ENCODE data around the gene TEX29.

TEX29 gene

DNA sequence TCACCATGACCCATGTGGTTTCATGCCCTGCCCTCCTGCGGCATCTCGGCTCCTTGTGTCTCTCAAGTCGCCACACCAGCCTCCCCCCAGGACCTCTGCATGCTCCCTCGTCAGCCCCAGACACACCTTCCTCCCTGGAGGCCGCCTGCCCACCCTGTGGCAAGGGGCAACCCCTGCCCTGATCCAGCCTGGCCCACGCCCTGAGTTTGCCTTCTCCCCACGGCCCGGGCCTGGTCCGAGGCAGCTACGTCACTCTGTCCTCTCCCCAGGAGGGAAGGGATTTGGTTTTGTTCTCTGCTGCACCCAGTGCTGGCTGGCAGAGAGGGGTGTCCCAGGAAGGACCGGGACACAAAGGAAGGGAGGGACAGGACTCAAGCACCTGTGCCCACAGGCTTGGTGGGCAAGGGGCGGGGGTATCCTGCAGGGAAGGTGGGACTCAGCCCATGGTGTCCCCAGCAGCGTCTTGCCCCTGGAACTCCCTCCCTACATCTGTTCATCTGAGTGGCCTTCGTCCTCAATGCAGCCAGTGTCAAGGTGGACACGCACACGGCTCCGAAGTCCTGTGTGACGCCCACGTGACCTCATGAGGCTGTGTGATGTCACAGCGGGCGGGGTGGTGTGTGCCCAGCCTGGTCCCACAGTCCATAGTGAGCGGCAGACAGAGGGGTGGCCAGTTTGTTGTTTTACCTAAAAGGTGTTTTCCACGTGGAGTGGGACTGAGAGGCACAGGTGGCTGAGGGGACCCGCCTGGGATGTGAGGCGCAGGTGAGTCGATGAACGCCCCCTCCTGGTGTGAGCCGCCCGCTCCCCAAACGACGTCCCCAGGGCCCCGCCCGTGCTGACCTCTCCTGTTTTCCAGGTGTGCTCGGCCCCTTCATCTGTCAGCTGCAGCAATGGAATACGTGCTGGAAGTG is at the start of gene TEX29:
Gene TEX29 (plus strand): TSS at position 645 of the 914 bp plus-strand sequence. CDS start 249 bp downstream, at position 894.
- TF ChIP-seq ZNF274 (IDR thresholded peaks at IDR 0.05; ENCODE audit: low read depth, low read length): no peak
- no peak within 1 kb of the TSS for H3K4me3 ChIP-seq (ENCODE audit: low read length)

DNA sequence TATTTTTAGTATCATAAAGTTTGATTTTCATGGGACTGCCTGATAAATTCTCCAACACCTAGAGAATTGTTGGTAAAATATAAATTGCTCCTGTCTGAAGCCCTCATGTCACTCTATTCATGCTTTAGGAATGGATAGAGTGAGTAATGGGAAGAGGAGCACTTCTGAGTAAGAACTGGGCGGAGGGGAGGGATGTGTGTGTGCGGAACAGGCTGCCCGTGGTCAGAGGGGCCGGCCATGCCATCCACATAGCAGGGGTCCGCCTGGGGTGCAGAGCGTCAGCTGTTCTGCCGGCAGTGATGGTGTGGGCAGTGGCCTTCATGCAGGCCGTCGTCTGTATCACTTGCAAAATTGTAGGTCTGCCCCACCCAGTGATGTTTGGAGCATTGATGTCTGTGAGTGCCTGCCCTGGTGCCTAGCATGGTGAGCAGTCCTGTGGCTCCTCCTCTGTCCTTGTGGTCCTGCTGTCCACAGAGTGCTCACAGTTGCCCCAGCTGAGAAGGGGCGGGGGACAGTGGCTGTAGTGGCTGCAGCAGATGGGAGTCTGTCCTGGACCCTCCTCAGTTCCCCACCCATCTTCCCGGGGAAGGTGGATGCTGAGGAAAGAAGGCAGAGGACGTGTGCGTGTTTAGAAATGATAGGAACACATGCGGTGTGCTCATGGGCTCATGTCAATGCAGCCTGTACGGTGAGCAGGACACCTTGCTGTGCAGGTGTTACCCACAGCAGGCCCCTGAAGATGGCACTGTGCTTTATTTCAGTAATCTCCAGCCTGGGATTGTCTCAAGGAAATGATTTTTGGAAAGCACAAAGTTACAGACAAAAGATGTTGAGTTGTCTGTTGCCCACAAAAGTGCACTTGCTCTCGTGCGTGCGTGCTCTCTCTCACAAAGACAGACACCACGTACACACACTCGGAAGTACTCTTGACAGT is 49.4 kb upstream of the TEX29 start:
- H3K4me3 ChIP-seq (ENCODE audit: low read length): no peak overlapping the region
- TF ChIP-seq ZNF274 (IDR thresholded peaks at IDR 0.05; ENCODE audit: low read depth, low read length): no peak

DNA sequence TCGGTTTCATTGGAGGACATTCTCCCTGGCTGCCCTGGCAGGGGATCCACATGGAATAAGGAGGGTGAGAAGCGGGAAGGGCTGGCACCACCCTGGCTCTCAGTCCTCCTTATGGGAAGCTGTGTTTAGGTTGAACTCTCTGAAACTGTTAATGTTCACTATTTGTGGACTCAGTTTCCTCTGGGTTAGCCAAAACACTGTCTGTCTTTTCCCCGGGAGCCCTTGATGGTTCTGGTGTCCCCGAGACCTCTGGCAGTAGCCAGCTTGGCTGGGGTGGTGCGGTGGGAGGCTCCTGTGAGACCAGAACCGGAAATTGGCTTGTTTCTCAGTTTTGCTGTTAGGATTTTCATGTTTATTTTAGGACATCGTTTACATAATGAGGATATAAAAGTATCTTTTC is 48.3 kb upstream of the TEX29 start:
- no peak for TF ChIP-seq ZNF274 (IDR thresholded peaks at IDR 0.05; ENCODE audit: low read depth, low read length)

DNA sequence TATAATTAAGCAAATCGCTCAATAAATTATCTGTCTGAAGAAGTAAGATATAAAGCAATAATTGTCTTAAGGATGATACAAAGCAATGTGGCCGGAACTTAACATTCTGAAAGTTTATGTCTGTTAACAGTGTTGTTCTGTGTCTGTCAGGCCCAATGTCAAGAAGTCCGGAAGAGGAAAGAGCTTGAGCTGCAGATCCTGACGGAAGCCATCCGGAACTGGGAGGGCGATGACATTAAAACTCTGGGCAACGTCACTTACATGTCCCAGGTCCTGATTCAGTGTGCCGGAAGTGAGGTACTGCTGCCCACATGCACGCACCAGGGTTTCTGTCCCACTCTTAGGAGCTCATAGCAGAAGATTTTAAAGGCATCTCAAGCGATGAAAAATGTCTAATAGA is 45.1 kb upstream of the TEX29 start:
- TF ChIP-seq ZNF274 (IDR thresholded peaks at IDR 0.05; ENCODE audit: low read depth, low read length): no peak
- no peak overlapping the region for H3K4me3 ChIP-seq (ENCODE audit: low read length)

More for the DNA sequence above, 48.3 kb upstream of the TEX29 start:
- H3K4me3 ChIP-seq (ENCODE audit: low read length): no peak overlapping the region

DNA sequence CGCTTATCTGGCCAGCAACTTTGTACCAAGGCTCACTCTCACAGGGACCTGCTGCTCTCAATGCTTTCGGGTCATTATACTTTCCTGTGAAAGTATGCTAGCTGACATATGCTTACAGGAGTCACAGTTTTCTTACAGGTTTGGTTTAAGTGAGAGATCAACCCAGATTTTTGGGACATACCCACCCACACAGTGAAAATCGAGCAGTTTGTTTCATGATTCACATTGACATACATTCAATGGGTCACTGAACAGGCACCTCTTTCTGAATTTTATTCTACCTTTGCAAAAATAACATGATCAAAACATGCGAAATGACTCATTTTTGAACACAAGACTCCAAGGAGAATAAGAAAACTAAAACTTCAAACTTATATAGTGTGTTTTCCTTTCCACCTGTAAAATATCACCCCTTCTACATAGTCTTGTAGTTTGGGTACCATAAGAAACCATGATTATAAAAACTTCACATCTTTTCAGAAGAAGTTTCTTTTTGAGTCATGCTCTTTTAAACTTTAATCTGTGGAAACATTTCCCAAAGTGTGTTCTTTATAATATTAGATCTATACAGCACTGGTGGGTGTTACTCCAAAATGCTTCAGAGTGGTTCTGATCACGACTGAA is 44.3 kb upstream of the TEX29 start:
- H3K4me3 ChIP-seq (ENCODE audit: low read length): no peak overlapping the region
- no peak for TF ChIP-seq ZNF274 (IDR thresholded peaks at IDR 0.05; ENCODE audit: low read depth, low read length)

DNA sequence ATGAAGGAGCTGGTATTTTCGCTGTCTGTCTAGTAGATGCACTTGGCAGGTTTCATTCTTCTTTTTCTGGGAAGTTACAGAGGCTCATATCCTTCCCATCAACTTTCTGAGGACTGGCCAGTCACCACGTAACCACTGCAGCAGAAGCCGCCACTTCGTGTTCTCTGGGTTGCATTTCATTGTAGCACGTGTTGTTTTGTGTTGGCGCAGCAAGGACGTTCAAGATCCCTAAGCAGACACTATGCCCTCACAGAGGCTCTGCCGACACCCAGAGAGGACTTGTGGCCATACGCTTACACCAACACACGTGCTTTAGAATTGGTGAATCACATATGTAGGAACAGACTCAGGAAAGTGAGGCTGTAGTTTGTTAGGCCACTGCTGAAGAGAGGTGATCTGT is 42.2 kb upstream of the TEX29 start:
- TF ChIP-seq ZNF274 (IDR thresholded peaks at IDR 0.05; ENCODE audit: low read depth, low read length): no peak
- no peak overlapping the region for H3K4me3 ChIP-seq (ENCODE audit: low read length)

DNA sequence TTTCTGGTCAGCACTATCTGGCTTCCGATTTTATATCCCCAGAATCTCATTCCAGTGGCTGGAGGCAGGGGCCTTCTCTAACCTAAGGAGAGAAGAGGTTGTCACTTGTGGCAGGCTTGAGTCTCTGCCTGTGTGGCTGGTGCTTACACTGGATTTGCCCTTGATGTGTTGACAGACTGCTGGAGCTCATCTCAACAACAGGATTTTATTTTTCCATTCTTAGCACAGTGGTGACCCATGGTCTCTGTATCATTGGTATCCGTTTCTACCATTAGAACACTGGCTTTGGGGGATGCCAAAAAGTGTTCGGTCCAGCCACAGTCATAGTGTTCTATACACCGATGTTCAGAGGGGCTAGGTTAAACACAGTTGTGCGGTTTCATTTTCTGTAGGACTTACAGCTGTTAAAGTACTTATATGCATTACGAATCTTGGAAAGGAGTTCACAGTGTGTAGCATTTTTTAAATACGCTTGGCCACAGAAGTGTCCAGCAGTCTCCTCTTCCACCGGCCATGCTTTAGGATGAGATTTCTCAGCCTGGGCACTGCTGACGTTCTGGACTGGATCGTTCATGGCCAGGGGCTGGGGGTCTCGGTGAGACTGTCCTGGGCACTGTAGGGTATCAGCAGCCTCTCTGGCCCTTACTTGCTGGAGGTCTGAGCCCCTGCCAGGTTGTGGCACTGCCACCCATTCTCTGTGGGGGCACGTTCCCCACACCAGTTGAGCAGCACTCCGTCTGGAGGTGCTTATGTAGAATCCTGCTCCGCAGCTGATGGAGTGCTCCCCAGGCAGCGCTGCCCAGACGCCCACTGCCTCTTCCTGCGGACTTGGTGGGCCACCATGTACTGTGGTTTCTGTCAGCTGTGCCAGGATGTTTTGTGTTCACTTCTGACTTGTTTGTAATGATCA is 41.4 kb upstream of the TEX29 start:
- TF ChIP-seq ZNF274 (IDR thresholded peaks at IDR 0.05; ENCODE audit: low read depth, low read length): no peak
- no peak overlapping the region for H3K4me3 ChIP-seq (ENCODE audit: low read length)

DNA sequence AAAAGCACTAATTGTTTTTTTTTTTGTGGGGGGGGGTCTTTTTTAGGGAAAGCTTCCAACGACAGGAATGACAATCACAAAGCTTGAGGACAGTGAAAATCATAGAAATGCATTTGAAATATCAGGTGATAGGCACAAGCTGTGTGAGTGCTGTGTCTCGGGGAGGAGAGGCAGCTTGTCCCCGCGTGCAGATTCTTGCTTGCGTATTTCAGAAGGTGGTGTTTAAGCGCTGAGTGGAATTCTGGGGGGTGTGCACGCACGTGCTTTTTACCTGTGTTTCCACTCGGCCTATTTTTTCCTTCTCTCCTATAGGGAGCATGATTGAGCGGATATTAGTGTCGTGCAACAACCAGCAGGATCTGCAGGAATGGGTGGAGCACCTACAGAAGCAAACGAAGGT is 40.2 kb upstream of the TEX29 start:
- no peak overlapping the region for H3K4me3 ChIP-seq (ENCODE audit: low read length)
- no peak for TF ChIP-seq ZNF274 (IDR thresholded peaks at IDR 0.05; ENCODE audit: low read depth, low read length)

DNA sequence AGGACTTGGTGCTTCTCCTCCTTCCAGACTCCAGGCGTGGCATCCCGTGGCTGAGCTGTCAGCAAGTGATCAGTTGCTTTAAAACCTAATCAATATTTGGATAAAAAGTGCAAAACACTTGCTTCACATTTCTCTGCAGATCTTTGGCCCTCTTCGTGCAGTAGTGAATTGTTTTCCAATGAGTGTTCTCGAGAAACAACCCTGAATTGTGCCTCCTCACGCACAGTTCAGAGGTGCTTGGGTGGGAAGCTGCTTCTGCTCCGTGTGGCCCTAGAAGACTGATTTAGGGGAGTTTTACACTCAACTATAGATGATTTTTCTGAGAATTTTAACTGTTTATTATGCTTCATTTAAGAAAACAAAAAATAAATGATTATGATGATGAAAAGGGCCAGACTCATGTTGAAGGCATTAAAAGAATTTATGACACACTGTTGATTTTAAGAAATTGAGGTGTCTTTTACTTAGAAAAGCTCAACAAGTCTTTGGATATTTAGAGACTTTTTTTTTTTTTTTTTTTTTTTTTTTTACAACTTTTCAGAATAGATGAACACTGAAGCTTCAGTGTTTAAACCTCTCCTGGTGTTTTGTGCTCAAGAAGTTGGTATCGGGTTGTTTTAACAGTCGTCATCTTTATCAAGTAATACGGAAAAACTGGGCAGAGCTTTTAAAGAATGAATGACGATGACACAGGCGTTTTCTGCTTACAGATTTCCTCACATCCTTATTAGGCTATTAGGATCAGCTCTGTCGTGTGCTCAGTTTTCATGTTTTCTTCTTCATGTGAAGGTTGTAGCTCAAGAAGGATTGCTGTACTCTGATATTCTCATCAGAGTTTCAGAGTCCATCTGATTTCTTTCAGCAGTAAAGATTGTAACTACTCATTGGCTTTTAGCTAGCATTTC is 39.5 kb upstream of the TEX29 start:
- TF ChIP-seq ZNF274 (IDR thresholded peaks at IDR 0.05; ENCODE audit: low read depth, low read length): no peak
- H3K4me3 ChIP-seq (ENCODE audit: low read length): no peak overlapping the region

DNA sequence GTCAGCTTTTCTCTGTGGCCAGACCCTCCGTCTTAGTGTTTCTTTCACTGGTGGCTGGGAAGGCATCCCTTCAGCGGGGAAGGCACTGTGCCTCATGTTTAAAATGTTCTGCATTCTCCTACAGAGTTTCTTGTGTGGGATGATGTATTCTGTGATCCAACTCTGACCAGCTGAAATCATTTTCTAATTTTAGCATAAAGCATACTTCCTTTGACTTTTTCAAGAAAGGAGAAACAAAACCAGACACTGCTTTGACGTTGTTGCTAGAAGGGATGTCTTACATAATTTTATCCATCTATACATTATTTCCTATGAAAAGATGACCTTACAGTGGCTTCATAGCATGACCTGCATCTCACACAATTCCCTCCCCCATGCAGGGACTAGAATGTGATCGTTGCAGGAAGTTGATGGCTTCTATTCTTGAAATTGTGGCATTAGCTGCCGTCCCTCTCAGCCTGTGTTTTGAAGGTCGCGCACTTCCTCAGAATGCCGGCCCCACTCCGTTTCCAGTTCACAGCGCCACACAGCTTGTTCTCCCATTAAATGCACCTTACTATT is 38.6 kb upstream of the TEX29 start:
- no peak for TF ChIP-seq ZNF274 (IDR thresholded peaks at IDR 0.05; ENCODE audit: low read depth, low read length)
- H3K4me3 ChIP-seq (ENCODE audit: low read length): no peak overlapping the region

DNA sequence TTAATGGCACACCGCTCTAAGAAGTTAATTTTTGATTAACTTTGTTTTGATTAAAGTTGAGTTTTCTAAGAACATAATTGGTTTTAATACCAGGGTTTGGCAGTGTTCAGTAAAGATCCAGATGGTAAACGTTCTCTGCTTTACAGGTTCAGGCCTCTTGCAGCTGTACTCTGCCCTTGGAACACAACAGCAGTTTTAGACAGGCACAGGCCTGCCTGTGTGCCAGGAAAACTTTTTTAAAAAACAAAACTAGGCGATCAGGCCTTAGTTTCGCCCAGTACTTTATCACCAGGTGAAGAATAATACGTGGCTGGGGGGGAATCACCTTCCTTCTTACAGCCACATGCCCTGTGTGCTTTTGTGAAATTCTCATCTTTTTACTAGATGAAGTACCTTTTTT is 38.0 kb upstream of the TEX29 start:
- no peak overlapping the region for H3K4me3 ChIP-seq (ENCODE audit: low read length)
- no peak for TF ChIP-seq ZNF274 (IDR thresholded peaks at IDR 0.05; ENCODE audit: low read depth, low read length)

DNA sequence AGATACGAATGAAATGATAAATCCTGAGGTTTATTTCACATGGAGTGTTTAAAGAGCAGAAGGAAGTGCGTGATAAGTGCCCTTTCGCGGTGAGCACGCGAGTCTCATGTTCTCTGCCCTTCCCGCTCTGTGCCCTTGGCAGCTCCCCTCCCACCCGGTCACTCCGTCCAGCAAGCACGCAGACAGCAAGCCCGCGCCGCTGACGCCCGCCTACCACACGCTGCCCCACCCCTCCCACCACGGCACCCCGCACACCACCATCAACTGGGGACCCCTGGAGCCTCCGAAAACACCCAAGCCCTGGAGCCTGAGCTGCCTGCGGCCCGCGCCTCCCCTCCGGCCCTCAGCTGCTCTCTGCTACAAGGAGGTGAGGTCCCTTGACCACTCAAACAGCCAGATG is 37.4 kb upstream of the TEX29 start:
- H3K4me3 ChIP-seq (ENCODE audit: low read length): no peak overlapping the region
- no peak for TF ChIP-seq ZNF274 (IDR thresholded peaks at IDR 0.05; ENCODE audit: low read depth, low read length)

Data from GM08714 (cell line).